Nephron (organoid): ENCODE data around the gene SLC35E1.

ENCODE experiments used
- H3K27ac Mint-ChIP-seq, 3 experiments: 2 replicates each; pipeline ENCODE4 v1.8.0; 2020; ENCODE audit warnings: mixed read lengths in 3 of 3, mild to moderate bottlenecking in 2 of 3, moderate library complexity in 1 of 3
- H3K27me3 Mint-ChIP-seq: 2 replicates; pipeline ENCODE4 v1.8.0; 2021; ENCODE audit warnings: low read depth, mild to moderate bottlenecking, moderate library complexity, mixed read lengths
- H3K36me3 Mint-ChIP-seq: 2 replicates; pipeline ENCODE4 v1.8.0; 2020; ENCODE audit warnings: low read depth, mixed read lengths
- H3K4me1 Mint-ChIP-seq: 2 replicates; pipeline ENCODE4 v1.8.0; 2020; ENCODE audit warnings: mixed read lengths
- H3K4me3 Mint-ChIP-seq, 3 experiments: 2 replicates each; pipeline ENCODE4 v1.8.0; 2020; ENCODE audit warnings: mild to moderate bottlenecking in 3 of 3, mixed read lengths in 3 of 3, moderate library complexity in 2 of 3
- H3K9me3 Mint-ChIP-seq: 2 replicates; pipeline ENCODE4 v1.8.0; 2020; ENCODE audit warnings: mixed read lengths
- TF ChIP-seq, protein P1 (sequence below), 3 experiments: fragments of 200-600 bp; sonication (generic); IDR thresholded peaks; one replicate each; pipeline ENCODE4 v1.5.0; 2021; ENCODE audit warnings: antibody characterized with exemption in 3 of 3; ENCODE audit not compliant: unreplicated experiment in 3 of 3

The SLC35E1 gene

DNA sequence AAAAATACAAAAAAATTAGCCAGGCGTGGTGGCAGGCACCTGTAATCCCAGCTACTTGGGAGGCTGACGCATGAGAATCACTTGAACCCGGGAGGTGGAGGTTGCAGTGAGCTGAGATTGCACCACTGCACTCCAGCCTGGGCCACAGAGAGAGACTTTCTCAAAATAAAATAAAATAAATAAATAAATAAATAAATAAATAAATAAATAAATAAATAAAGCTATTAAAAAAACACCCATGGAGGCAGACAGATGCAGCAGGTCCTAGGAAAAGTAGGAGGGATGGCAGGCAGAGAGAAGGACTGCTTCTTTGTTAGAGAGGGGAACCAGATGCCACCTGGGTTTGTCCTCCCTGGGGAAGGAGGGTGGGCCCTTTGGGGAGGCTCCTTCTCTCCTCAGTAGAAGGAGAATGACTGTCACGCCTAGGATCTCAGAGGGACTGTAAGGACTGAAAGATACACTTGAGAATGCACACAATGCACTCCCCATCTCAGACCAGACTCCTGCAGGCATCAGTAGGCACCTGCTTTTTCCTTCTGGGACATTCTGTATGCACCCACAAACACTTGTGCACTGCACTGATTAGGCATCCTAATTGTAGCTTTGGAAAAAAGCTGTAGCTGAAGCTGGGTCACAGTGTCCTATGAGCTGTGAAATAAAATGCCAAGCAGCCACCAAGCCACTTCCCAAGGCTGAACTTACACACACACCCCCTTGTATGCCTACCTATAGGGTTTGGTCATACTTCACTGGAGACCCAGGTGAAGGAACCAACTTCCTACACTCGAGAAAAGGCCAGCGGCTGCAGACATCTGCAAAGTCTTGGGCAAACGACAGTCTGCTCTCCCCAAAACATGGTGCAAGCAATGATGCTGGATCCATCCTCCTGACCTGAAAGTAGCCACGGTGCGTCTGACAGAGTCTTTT is 18.9 kb upstream of the SLC35E1 start:
- Mint-ChIP-seq H3K27ac (no peak overlapping the region), H3K4me1 (peaks cover 37% of the 10 kb centered on the region), H3K27me3 (no peaks in the 10 kb centered on the region), H3K9me3 (no peaks in the 10 kb centered on the region), H3K4me3 (no peak overlapping the region), H3K36me3 (no peaks in the 10 kb centered on the region)
- TF ChIP-seq, protein P1, sequence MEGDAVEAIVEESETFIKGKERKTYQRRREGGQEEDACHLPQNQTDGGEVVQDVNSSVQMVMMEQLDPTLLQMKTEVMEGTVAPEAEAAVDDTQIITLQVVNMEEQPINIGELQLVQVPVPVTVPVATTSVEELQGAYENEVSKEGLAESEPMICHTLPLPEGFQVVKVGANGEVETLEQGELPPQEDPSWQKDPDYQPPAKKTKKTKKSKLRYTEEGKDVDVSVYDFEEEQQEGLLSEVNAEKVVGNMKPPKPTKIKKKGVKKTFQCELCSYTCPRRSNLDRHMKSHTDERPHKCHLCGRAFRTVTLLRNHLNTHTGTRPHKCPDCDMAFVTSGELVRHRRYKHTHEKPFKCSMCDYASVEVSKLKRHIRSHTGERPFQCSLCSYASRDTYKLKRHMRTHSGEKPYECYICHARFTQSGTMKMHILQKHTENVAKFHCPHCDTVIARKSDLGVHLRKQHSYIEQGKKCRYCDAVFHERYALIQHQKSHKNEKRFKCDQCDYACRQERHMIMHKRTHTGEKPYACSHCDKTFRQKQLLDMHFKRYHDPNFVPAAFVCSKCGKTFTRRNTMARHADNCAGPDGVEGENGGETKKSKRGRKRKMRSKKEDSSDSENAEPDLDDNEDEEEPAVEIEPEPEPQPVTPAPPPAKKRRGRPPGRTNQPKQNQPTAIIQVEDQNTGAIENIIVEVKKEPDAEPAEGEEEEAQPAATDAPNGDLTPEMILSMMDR (IDR thresholded peaks at IDR 0.05; ENCODE audit: unreplicated experiment in 3 of 3) = no peak

DNA sequence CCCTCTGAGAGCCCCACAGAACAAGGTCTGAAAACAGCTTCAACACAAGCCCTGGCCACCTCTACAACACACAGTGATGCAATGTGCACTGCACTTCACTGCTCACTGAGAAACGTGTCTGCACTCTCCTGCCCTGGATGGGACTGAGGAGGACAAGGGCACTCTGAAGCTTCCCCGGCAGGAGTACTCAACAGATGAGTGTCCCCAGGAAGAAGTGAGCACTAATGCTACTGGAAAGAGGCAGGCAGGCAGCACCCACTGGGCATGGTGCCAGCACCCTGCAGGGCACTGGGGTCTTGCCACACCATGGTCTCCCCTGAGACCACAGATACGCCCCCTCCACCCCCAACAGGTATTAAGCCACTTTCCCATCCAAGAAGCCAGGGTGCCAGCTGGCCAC is 17.7 kb upstream of the SLC35E1 start:
- H3K27ac Mint-ChIP-seq = no peak overlapping the region
- no peak overlapping the region for H3K4me3 Mint-ChIP-seq
- H3K27me3 Mint-ChIP-seq = no peaks in the 10 kb centered on the region
- peaks cover 49% of the 10 kb centered on the region for H3K4me1 Mint-ChIP-seq
- H3K9me3 Mint-ChIP-seq = no peaks in the 10 kb centered on the region
- TF ChIP-seq, protein P1 (IDR thresholded peaks at IDR 0.05; ENCODE audit: unreplicated experiment in 3 of 3) = no peak
- no peaks in the 10 kb centered on the region for H3K36me3 Mint-ChIP-seq

DNA sequence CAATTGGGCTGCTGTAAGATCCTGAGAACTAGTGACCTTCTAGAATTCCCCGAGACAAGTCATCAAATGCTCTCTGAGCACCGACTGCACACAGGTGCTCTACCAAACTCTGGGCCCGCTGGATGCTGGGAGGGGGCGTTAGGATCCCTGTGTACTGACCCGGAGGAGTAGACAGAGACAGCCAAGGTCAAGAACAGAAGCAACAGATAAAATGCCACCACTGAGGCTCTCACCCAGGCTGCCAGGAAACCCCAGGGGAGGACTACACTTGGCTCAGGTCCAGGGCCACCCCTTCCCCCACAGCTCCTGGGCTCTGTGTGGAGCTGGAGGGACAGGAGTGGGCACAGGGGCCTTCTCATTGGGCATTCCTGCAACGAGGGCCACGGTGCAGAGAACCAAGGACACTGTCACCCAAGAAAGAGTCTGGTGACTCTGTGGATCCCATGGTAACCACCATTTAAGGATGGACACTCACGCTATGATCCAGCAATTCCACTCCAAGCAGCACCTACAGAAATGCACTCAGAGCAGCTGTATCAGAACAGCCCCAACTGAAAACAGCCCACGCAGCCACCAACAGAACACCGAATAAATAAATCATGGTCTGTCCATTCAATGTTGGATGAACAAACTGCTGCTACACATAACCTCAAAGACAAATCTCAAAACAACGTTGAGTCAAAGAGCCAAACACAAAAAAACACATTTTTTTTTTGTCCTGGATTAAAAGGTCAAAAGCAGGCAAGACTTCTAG is 16.8 kb upstream of the SLC35E1 start:
- H3K4me3 Mint-ChIP-seq = no peak overlapping the region
- H3K27me3 Mint-ChIP-seq = no peaks in the 10 kb centered on the region
- H3K9me3 Mint-ChIP-seq = no peaks in the 10 kb centered on the region
- H3K27ac Mint-ChIP-seq = peak overlapping the region; percentile 22 to 82 (median 64)
- TF ChIP-seq, protein P1 (IDR thresholded peaks at IDR 0.05; ENCODE audit: unreplicated experiment in 3 of 3) = no peak
- peaks cover 57% of the 10 kb centered on the region for H3K4me1 Mint-ChIP-seq
- H3K36me3 Mint-ChIP-seq = no peaks in the 10 kb centered on the region

DNA sequence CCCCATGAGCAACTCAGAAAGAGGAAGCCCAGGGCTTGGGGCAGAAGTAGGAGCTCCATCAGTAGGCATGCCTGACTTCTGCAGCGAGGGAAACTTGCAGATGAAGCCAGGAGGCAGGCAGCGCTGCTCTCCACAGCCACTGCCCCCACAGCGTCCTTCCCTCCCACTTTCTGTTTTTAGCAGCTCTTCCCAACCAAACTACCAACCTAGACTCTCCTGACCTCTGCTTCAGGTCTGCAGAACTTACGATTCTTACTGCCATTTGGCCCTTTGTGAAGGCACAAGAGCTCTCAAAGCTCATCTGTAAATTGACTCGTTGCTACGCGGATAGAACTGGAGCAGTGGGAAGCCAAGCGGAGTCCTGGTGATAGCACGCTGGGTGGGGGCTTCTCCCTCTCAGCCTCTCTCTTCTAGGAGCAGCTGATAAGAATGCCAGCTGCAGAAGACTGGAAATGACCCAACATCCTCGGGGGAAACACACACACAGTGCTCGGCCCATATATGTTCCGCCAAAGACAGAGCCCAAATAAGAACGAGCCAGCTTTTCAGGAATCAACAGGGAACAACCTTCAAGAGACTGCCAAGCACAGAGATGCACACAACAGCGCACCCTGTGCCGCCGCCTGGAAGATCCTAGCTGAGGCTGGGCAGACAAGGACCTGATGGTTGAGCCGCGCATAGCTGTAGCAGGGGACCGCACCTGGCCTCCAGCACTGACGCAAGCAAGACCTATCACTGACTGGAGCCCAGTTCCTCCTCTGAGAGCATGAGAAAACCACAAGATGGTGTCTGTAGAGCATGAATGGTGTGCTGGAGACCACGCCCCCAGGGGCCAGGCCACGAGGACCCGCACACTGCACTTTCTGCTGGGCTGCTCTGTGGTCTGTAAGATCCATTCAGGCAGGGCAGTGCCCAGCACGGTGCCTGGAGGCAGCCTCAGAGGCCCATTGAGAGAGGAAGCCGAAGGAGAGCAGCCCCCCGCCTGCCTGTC is 15.9 kb upstream of the SLC35E1 start:
- H3K27me3 Mint-ChIP-seq = no peaks in the 10 kb centered on the region
- TF ChIP-seq, protein P1 (IDR thresholded peaks at IDR 0.05; ENCODE audit: unreplicated experiment in 3 of 3) = no peak
- H3K4me1 Mint-ChIP-seq = peaks cover 54% of the 10 kb centered on the region
- H3K27ac Mint-ChIP-seq = peak overlapping the region; percentile 64 to 86 (median 82)
- no peaks in the 10 kb centered on the region for H3K9me3 Mint-ChIP-seq
- peak overlapping the region; percentile 33 to 51 (median 43) for H3K4me3 Mint-ChIP-seq
- no peaks in the 10 kb centered on the region for H3K36me3 Mint-ChIP-seq

DNA sequence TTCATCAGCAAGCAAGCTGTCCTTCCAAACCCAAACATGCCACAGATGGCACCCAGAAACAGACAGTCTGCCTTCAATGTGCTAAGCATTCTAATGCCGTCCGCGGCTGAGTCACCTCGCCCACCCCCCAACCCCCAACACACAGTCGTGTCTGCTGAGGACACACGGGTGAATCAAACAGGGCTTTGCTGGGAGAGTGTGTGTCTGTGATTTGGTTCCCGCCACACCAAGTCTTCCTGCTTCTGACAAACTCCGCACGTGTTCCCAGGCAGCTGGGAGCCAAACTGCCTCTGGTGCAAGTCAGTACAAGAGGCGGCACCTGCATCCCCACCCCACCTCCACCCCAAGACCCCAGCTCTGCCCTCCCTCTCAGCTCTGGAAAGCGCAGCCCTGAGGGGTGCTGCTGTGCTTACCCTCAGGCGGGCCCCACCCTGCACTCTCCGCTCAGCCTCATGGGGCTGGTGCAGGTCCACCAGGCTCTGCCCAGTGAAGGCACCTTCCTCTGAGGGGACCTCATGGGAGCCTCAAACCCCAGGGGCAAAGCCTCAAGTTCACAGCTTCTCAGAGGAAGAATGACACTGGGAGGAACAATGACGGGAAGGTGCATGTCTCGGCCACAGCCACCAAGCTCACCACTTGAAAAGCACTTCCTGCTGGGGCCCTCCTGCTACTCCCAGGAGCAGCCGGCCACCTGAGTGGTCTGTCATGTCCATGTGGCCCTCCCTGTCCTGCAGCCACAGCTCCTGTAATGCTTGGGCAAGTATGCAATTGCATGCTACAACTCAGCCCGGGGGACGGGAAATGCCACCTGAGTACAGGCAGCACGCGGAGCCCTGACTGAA is 15.0 kb upstream of the SLC35E1 start:
- TF ChIP-seq, protein P1 (IDR thresholded peaks at IDR 0.05; ENCODE audit: unreplicated experiment in 3 of 3) = no peak
- Mint-ChIP-seq H3K4me1 (peaks cover 58% of the 10 kb centered on the region), H3K36me3 (no peaks in the 10 kb centered on the region), H3K27ac (peak overlapping the region in 2 of 3 experiments; percentile 64 to 86), H3K27me3 (no peaks in the 10 kb centered on the region), H3K9me3 (no peaks in the 10 kb centered on the region), H3K4me3 (no peak overlapping the region)
